ENCODE measurements around the gene CDKAL1.

DNA sequence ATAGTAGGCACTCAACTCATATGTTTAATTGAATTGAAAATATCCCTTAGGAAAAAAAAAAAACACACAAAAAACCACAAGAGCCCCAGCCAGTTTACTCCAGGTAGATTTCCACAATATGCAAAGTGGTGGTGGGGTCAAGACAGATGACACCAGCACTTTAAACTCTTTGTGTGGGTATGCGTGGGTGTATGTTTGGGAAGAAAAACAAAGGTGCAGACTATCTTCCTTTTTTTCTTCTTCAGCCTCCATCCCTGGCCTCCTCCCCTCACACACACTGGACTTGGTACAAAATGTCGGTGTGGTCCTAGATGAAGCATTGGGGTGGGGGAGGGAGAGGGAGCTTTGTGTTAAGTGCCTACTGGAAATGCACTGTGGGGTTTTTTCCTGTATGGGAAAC is 42.2 kb upstream of the CDKAL1 start:
- TF ChIP-seq, protein P1, sequence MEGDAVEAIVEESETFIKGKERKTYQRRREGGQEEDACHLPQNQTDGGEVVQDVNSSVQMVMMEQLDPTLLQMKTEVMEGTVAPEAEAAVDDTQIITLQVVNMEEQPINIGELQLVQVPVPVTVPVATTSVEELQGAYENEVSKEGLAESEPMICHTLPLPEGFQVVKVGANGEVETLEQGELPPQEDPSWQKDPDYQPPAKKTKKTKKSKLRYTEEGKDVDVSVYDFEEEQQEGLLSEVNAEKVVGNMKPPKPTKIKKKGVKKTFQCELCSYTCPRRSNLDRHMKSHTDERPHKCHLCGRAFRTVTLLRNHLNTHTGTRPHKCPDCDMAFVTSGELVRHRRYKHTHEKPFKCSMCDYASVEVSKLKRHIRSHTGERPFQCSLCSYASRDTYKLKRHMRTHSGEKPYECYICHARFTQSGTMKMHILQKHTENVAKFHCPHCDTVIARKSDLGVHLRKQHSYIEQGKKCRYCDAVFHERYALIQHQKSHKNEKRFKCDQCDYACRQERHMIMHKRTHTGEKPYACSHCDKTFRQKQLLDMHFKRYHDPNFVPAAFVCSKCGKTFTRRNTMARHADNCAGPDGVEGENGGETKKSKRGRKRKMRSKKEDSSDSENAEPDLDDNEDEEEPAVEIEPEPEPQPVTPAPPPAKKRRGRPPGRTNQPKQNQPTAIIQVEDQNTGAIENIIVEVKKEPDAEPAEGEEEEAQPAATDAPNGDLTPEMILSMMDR (IDR thresholded peaks at IDR 0.05; ENCODE audit: extremely low read depth in 1 of 2, insufficient read depth in 1 of 2, low read depth in 1 of 2, low read length in 2 of 2) = no peak
- TF ChIP-seq POLR2AphosphoS5 (IDR thresholded peaks at IDR 0.05; ENCODE audit: insufficient read depth, low read depth, low read length) = no peak
- TF ChIP-seq, protein P2, sequence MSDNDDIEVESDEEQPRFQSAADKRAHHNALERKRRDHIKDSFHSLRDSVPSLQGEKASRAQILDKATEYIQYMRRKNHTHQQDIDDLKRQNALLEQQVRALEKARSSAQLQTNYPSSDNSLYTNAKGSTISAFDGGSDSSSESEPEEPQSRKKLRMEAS (IDR thresholded peaks at IDR 0.05; ENCODE audit: insufficient read depth, insufficient read length) = no peak
